GM21723 (cell line): ENCODE results near the gene NDUFB2.
"Not testable (repeated sequence)": the region's sequence is repeated elsewhere in the genome, so short reads cannot be mapped to it uniquely, and the experiment has no call there.

ENCODE experiments used
- ATAC-seq: cut with Tn5 transposase; IDR thresholded peaks from one replicate; pipeline ENCODE4 v1.9.1; 2021; ENCODE audit warnings: mild to moderate bottlenecking, moderate library complexity; ENCODE audit not compliant: unreplicated experiment

The NDUFB2 gene

GRCh38 chr7:140689199-140690152, 7.0 kb upstream of the NDUFB2 start:
- no peak for ATAC-seq

GRCh38 chr7:140691376-140692045, 5.0 kb upstream of the NDUFB2 start:
- ATAC-seq: no peak

- not testable (repeated sequence) for ATAC-seq
These were observed 2.7 kb upstream of the NDUFB2 start for GRCh38 chr7:140693849-140694248.

GRCh38 chr7:140694592-140694991, 1.9 kb upstream of the NDUFB2 start:
- ATAC-seq: no peak

- ATAC-seq: no peak
These were observed 1.1 kb upstream of the NDUFB2 start for GRCh38 chr7:140695381-140695780.

GRCh38 chr7:140696024-140696679, 356 bp upstream of the NDUFB2 start:
- ATAC-seq: peak; percentile 6

- ATAC-seq: no peak
These were observed 1.1 kb downstream of the NDUFB2 start for GRCh38 chr7:140697447-140698143.

GRCh38 chr7:140698477-140698876, 2.0 kb downstream of the NDUFB2 start:
- no peak for ATAC-seq

- ATAC-seq: no peak
These were observed 6.3 kb downstream of the NDUFB2 start for GRCh38 chr7:140702774-140703173.

- ATAC-seq: no peak
These were observed 7.7 kb downstream of the NDUFB2 start for GRCh38 chr7:140704205-140704604.

GRCh38 chr7:140707132-140707531, 10.6 kb downstream of the NDUFB2 start:
- ATAC-seq: no peak

GRCh38 chr7:140708764-140709163, 12.3 kb downstream of the NDUFB2 start:
- ATAC-seq: not testable (repeated sequence)

GRCh38 chr7:140712392-140712791, 15.9 kb downstream of the NDUFB2 start:
- not testable (repeated sequence) for ATAC-seq

GRCh38 chr7:140714331-140715040, 18.0 kb downstream of the NDUFB2 start:
- ATAC-seq: no peak

- no peak for ATAC-seq
These were observed 23.2 kb downstream of the NDUFB2 start for GRCh38 chr7:140719721-140720120.

- no peak for ATAC-seq
These were observed 25.7 kb downstream of the NDUFB2 start for GRCh38 chr7:140722254-140722653.

- no peak for ATAC-seq
These were observed 26.5 kb downstream of the NDUFB2 start for GRCh38 chr7:140723006-140723405.

- ATAC-seq: no peak
These were observed 27.1 kb downstream of the NDUFB2 start for GRCh38 chr7:140723574-140723973.

- no peak for ATAC-seq
These were observed 28.2 kb downstream of the NDUFB2 start for GRCh38 chr7:140724706-140725105.

GRCh38 chr7:140726281-140726680, 29.8 kb downstream of the NDUFB2 start:
- ATAC-seq: no peak
